Measurements from ENCODE around the gene FANCC. TPM values are rescaled to one million over a fixed set of nuclear protein-coding genes. Genes with fewer than 3 reads are reported as not detected.

FANCC gene
- total RNA-seq (2022; extraction: Qiagen RNA extraction; ENCODE audit: low read depth): 10.4 to 13.3 TPM (median 12.4 TPM) in 5 replicates

GRCh38 chr9:95317119-95317892, at the start of gene FANCC:
Gene FANCC, minus strand, starts transcription at chr9:95317709. Its CDS starts 68,418 bp downstream, at chr9:95249291.

Other genes with a start within 250 kb of the FANCC start
- gene PTCH1, start 199.3 kb upstream of the FANCC start, total RNA-seq (2022; extraction: Qiagen RNA extraction; ENCODE audit: low read depth): 2.6 to 4.4 TPM (median 3.1 TPM) in 5 replicates